ENCODE results near the gene LAMB4. TPM values are rescaled to one million over a fixed set of nuclear protein-coding genes. Genes with fewer than 3 reads are reported as not detected.

LAMB4 gene
- total RNA-seq, 4 donors from 2014 or later = 0.04 to 0.33 TPM; not detected in 2

DNA sequence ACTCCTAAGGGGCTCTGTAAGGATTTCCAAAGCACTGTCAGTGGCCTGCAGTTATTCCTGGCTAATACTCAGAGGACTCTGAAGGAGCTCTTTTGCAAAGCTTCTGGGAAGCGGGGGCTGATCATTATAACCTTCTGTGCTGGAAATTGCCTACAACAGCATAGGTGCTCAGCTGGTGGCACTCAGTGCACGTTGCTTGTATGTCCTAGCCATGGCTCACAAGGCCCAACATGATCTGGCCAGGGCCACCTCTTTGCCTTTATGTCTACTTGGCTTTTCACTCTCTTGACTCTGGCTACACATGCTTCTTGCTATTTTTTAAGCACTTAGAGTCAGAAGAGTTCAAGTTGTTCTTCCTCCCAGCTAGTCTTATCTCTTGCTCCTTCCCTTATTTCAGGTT, 17.5 kb downstream of the LAMB4 start:
- no peak overlapping the region for H3K4me3 ChIP-seq
- intact Hi-C loops (cut with DNase I; ENCODE audit: low total_unique reads) = no loop called here
- H3K9me3 ChIP-seq = no peaks in the 10 kb centered on the region
- H3K4me1 ChIP-seq = no peaks in the 10 kb centered on the region
- in situ Hi-C loops (cut with MboI; ENCODE audit: low sequenced_read_pairs in 4 of 4) = no loop called here
- no peaks in the 10 kb centered on the region for H3K27me3 ChIP-seq
- H3K36me3 ChIP-seq = no peaks in the 10 kb centered on the region
- ATAC-seq (no peak), DNase-seq (no peak)
- peak overlapping the region in 2 of 4 donors; percentile 57 to 58 for H3K27ac ChIP-seq
- TF ChIP-seq POLR2A (IDR thresholded peaks at IDR 0.05) = no peak
- TF ChIP-seq, protein P1, sequence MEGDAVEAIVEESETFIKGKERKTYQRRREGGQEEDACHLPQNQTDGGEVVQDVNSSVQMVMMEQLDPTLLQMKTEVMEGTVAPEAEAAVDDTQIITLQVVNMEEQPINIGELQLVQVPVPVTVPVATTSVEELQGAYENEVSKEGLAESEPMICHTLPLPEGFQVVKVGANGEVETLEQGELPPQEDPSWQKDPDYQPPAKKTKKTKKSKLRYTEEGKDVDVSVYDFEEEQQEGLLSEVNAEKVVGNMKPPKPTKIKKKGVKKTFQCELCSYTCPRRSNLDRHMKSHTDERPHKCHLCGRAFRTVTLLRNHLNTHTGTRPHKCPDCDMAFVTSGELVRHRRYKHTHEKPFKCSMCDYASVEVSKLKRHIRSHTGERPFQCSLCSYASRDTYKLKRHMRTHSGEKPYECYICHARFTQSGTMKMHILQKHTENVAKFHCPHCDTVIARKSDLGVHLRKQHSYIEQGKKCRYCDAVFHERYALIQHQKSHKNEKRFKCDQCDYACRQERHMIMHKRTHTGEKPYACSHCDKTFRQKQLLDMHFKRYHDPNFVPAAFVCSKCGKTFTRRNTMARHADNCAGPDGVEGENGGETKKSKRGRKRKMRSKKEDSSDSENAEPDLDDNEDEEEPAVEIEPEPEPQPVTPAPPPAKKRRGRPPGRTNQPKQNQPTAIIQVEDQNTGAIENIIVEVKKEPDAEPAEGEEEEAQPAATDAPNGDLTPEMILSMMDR (IDR thresholded peaks at IDR 0.05 in 4 of 5, conservative IDR thresholded peaks at IDR 0.05 in 1 of 5) = no peak

DNA sequence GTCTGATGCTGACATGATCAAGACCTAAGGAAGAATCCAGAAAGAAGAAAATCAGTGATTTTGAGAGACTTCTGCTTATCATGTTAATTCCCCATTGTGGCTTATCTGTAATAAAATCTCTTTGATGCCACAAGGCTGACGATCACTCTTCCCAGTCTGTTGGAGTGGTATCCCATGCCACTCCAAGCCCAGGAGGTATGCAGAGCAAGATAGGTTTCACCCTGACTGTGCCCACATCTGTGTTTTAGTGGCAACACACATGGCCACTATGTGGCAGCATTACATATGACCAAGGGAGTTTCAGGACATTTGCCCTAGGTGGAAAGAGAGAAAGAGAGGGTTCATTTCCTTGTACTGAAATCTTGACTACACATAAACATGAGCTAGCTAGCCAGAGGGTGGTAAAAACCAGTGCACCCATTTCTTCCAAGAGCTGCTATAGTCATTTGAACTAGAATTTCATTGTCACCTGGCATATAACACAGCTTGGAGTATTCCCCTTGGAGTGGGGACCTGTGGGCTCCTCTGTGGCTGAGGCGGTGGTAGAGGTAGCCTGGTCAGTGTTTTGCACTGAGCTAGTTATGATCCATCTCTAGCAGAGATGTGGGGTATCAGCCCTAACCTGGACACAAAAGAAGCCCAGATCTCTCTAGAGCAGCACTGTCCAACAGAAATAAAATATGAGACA, 20.8 kb downstream of the LAMB4 start:
- no peak overlapping the region for H3K4me3 ChIP-seq
- H3K27me3 ChIP-seq = no peaks in the 10 kb centered on the region
- H3K36me3 ChIP-seq = no peaks in the 10 kb centered on the region
- TF ChIP-seq, protein P1 (IDR thresholded peaks at IDR 0.05 in 4 of 5, conservative IDR thresholded peaks at IDR 0.05 in 1 of 5) = peak in 1 of 5 experiments; percentile 21
- TF ChIP-seq POLR2A (IDR thresholded peaks at IDR 0.05) = no peak
- no peaks in the 10 kb centered on the region for H3K4me1 ChIP-seq
- in situ Hi-C loops (cut with MboI; ENCODE audit: low sequenced_read_pairs in 4 of 4) (no loop called here), intact Hi-C loops (cut with DNase I; ENCODE audit: low total_unique reads) (no loop called here)
- no peak overlapping the region for H3K27ac ChIP-seq
- ATAC-seq (no peak), DNase-seq (no peak)
- H3K9me3 ChIP-seq = no peaks in the 10 kb centered on the region

DNA sequence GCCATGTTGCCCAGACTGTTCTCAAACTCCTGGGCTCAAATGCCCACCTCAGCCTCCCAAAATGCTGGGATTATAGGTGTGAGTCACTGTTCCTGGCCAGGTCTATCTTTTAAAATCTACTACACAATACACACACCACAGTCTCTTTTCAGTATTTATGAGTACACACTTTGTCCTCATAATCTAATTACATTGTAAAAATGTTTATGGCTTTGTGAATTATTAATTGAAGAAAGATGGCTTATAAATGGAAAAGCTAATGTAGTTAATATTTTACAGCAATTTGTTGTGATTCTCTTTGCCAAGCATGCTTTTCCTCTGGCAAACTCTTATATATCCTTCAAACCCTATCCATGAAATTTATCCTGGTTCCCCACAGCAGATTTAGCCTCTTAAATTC, 22.0 kb downstream of the LAMB4 start:
- no peak overlapping the region for H3K4me3 ChIP-seq
- in situ Hi-C loops (cut with MboI; ENCODE audit: low sequenced_read_pairs in 4 of 4) = no loop called here
- H3K27ac ChIP-seq = no peak overlapping the region
- no peaks in the 10 kb centered on the region for H3K9me3 ChIP-seq
- TF ChIP-seq POLR2A (IDR thresholded peaks at IDR 0.05) = no peak
- TF ChIP-seq, protein P1 (IDR thresholded peaks at IDR 0.05 in 4 of 5, conservative IDR thresholded peaks at IDR 0.05 in 1 of 5) = no peak
- no peaks in the 10 kb centered on the region for H3K27me3 ChIP-seq
- no peaks in the 10 kb centered on the region for H3K36me3 ChIP-seq
- intact Hi-C loops (cut with DNase I; ENCODE audit: low total_unique reads) = no loop called here
- DNase-seq (no peak), ATAC-seq (no peak)
- H3K4me1 ChIP-seq = no peaks in the 10 kb centered on the region

DNA sequence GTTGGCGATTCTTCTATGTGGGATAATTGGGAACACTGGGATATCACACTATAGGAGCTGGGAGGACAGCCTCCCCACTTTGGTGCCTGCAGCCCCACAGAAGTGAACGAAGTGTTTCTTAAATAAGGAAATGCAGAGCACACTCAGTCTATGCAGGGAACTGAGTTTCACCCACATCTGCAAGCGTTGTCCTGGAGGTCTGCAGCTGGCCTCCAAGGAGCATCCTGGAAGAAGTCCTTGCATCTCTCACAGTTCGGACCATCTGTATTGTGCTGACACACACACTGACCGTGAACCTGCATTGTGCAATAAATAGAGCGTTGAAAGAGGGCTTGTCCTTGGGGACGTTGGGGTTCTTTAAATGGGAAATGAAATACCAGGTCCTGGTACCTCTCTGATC, 25.8 kb downstream of the LAMB4 start:
- in situ Hi-C loops (cut with MboI; ENCODE audit: low sequenced_read_pairs in 4 of 4) = no loop called here
- no peak overlapping the region for H3K4me3 ChIP-seq

More for the DNA sequence above, 25.8 kb downstream of the LAMB4 start:
- intact Hi-C loops (cut with DNase I; ENCODE audit: low total_unique reads) = no loop called here
- Histone ChIP-seq H3K9me3 (no peaks in the 10 kb centered on the region), H3K4me1 (no peaks in the 10 kb centered on the region), H3K36me3 (no peaks in the 10 kb centered on the region), H3K27ac (no peak overlapping the region), H3K27me3 (no peaks in the 10 kb centered on the region)
- ATAC-seq (no peak), DNase-seq (no peak)
- no peak for TF ChIP-seq POLR2A (IDR thresholded peaks at IDR 0.05)
- TF ChIP-seq, protein P1 (IDR thresholded peaks at IDR 0.05 in 4 of 5, conservative IDR thresholded peaks at IDR 0.05 in 1 of 5) = no peak
